Activated CD4-positive, alpha-beta T cell treated with anti-CD3 and anti-CD28 coated beads for 48 hours (primary cell): ENCODE results near the gene SAMM50.

Experiments used
- DNase-seq: peaks from one replicate; pipeline ENCODE4 v3.0.0-alpha.2; 2020

SAMM50 gene

GRCh38 chr22:43955040-43955882, at the start of gene SAMM50:
TSS of gene SAMM50 (plus strand) at chr22:43955442. CDS start at chr22:43955578, 136 bp downstream.
- DNase-seq: peak; percentile 93

GRCh38 chr22:43905681-43906080, 49.6 kb upstream of the SAMM50 start:
- DNase-seq: no peak

DNA sequence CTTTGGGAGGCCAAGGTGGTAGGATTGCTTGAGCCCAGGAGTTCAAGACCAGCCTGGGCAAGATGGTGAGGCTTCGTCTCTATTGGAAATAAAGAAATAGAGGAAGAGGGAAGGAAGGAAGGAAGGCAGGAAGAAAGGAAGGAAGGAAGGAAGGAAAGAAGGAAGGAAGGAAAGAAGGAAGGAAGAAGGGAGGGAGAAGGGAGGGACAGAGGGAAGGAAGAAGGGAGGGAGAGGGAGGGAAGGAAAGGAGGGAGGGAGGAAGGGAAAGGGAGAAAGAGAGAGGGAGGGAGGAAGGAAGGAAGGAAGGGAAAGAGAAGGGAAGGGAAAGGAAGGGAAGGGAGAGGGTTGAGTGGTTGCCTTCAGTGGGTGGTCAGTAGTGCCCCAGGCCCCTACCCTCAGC, 45.5 kb upstream of the SAMM50 start:
- no peak for DNase-seq

- no peak for DNase-seq
Observed at GRCh38 chr22:43910178-43910695, 45.0 kb upstream of the SAMM50 start.

DNA sequence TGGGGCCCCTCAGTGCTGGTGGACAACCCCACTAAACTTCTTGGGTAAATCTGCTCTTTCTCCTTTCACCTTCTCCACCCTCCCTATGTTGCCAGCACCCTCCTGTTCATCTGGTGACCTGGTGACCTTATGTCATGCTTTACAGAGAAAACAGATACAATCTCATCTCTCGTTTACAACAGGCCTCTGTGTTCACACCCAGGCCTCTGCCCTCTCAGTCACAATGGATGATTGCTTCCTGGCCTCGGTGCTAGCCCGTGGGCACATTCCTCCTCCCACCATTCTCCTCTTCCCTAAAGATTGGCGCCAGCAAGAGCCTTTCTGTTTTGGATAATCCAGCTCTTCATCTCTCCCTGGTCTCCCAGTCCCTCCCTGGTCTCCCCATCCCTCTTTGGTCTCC, 43.9 kb upstream of the SAMM50 start:
- DNase-seq: no peak

DNA sequence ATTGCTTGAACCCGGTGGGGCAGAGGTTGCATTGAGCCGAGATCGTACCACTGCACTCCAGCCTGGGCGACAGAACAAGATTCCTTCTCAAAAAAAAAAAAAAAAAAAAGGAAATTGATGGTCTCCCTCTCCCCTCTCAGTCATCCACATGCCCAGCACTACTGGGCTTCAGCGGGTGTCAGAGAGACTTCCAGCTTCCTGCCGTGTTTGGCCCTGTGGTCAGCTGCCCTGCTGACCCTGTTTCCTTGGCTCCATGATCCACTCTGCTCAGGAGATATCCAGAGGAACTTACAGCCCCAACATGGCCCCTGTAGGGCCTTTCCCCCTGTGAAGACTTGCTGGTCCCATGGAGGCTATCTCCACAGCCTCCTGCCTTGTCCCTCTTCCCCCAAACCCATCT, 37.7 kb upstream of the SAMM50 start:
- DNase-seq: no peak

- no peak for DNase-seq
Observed at GRCh38 chr22:43919106-43919973, 35.9 kb upstream of the SAMM50 start.

DNA sequence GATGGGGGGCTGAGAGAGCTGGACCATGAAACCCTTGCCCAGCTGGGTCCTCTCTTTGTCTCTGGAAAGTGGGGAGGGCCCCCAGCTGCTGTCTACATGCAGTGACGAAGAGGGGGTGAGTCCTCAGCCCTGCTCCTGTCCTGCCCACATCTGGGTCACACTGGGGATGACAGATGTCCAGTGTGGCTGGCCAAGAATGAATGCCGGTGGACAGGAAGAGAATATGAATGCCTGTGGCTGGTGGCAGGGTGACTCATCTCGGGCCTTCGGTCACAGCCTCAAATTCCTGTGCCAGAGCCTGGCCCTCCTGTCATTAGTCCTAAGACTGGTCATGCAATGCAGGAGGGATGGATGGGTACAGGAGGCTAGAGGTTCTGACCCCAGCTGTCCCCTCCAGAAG, 33.9 kb upstream of the SAMM50 start:
- DNase-seq: no peak

- DNase-seq: no peak
Observed at GRCh38 chr22:43922123-43922522, 33.1 kb upstream of the SAMM50 start.

DNA sequence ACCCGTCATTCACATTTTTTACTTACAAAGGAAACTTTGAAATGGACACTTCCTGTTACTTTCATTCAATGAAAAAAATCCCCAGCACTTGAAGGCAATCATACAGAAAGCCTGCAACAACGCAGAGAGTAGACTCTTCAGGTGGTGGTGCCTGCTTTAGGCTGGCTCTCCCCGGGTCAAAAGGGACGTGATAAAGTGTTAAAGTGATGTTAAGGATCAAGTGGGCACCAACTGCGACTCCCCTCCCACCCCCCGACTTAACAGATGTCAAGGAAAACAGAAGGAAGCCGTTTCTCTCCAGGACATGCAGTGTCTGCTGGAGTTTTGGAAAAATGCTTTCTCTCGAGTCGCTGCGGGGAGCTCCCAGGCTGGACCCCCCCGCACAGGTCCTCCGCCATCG, 32.1 kb upstream of the SAMM50 start:
- DNase-seq: peak; percentile 4

- DNase-seq: peak; percentile 85
Observed at GRCh38 chr22:43923631-43924464, 31.4 kb upstream of the SAMM50 start, which contains the start of gene PNPLA3. TSS of gene PNPLA3 (plus strand) at chr22:43923805. CDS start at chr22:43923912, 107 bp downstream.

DNA sequence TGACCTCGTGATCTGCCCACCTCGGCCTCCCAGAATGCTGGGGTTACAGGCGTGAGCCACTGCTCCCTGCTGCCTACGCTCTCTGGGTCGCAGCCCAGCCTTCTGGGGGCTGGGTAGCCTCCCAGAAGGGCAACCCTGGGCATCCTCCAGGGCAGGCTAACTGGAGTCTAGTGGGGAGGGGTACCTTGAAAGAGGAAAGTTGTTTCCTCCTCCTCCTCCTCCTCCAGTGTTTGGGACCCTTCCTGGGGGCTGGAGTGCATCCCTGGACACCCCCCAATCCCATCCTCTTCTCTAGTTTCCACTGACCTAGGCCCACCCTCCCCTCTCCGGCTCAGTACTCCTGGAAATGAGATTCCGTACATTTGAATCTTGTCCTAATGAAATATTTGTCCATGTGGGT, 30.4 kb upstream of the SAMM50 start:
- no peak for DNase-seq

DNA sequence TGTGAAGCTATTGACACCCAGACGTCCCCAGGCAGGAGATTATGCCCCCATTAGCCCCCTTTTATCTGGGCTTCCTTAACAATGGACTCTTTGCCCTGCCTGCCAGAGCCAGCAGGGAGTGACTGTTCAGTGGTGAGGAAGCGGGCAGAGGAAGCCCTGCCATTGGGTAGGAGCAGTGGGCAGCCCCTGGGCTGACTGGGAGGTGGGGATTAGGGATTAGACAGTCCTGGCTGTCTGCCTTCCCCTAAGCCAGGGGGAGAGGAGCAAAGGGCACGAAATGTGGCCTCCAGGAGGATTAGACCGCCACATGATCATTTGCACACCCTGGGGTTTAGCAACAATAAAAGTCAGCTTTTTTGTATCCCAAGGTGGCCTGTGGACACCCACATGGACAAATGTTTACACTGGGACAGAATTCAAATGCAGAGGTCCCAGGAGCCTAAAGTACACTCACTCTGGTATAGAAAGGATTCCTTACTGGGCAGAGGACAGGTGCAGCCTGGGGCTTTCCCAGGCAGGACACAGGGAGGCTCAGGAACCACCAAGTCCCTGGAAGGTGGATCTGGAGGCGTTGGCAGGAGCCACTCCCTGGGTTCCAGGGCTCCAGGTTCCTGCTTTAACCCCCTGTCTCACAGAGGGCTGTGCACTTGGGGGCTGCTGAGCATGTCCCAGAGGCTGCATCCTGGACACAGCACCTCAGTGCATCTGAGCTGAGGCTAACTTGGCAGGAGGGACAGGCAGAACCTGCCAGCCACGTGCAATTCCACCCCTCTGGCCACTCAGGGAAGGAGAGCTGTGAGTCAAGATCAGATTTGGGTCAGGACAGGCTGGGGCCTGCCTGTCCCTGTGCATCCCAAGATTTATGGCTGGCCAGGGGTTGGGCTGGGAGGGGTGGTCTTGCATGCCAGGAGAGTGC, 29.6 kb upstream of the SAMM50 start:
- no peak for DNase-seq

GRCh38 chr22:43926349-43926710, 28.9 kb upstream of the SAMM50 start:
- DNase-seq: no peak

DNA sequence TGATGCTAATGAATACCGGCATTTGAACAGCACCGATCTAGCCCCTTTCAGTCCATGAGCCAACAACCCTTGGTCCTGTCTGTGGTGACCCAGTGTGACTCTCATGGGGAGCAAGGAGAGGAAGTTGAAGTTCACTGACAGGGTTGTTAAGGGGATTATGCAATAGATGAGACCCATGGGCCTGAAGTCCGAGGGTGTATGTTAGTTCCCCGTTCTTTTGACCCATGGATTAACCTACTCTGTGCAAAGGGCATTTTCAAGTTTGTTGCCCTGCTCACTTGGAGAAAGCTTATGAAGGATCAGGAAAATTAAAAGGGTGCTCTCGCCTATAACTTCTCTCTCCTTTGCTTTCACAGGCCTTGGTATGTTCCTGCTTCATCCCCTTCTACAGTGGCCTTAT, 26.8 kb upstream of the SAMM50 start:
- no peak for DNase-seq

GRCh38 chr22:43928908-43929307, 26.3 kb upstream of the SAMM50 start:
- DNase-seq: no peak

DNA sequence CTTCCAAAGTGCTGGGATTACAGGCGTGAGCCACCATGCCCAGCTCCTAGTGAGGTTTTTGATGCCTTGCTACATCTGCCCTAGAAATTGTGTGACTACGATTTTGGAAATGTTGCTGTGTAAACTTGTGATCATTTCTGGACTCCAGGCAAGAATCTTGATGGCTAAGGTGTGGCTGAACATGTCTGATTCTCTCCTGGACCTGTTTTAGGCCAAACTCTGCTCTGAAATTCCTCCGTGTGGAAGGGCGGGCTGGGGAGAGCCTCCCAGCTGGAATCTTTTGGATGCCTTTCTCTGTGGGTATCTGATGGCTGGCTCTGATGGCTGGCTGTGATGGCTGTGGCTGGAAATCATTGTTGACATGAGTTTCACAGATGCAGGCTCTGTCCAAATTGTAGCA, 23.5 kb upstream of the SAMM50 start:
- no peak for DNase-seq

DNA sequence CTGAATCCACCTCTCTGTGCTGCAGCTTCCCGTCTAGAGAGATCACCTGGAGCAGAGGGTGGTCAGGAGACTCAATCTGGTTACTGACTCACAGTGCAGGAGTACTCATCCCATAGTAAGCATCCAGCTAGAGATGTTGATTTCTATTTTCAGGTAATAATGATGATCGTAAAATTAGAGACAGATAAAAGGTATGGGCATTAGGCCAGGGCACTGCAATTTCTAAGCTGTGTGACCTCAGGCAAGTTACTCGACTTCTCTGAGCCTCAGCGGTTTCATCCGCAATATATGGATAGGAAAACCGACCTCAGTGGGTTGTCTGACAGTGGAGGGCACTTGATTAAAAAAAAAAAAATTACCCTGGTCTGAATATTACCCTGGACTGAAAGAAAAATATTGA, 13.8 kb upstream of the SAMM50 start:
- no peak for DNase-seq

DNA sequence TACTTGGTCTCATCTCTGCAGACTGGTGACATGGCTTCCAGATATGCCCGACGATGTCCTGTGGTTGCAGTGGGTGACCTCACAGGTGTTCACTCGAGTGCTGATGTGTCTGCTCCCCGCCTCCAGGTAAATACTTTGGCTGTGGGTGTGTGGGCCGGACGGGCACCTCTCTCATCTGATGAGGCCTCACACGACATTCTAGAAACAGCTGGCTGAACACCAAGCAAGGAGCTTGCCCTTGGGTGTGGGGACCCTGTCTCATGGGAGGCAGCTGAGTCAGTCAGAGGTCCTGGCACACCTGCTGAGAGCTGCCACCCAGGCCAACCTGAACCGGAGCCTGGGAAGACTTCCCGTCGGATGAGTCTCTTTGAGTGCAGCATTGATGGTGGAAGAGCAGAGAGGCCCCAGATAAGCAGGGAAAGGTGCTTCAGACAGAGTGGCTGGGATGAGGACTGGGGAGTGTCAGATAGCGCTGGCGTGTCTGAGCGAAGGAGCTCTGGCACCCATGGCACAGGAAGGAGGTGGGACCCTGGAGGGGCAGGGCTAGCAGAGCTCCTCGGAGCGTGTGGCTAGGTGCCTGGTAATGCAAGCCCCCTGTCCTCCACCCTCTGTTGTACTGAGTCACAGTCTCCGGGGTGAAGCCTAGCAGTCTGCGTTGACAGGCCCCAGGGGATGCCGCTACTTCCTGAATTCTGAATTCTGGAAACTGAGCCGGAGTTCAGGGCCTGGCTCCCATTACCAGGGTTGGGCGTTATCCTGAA, 10.4 kb upstream of the SAMM50 start:
- no peak for DNase-seq

DNA sequence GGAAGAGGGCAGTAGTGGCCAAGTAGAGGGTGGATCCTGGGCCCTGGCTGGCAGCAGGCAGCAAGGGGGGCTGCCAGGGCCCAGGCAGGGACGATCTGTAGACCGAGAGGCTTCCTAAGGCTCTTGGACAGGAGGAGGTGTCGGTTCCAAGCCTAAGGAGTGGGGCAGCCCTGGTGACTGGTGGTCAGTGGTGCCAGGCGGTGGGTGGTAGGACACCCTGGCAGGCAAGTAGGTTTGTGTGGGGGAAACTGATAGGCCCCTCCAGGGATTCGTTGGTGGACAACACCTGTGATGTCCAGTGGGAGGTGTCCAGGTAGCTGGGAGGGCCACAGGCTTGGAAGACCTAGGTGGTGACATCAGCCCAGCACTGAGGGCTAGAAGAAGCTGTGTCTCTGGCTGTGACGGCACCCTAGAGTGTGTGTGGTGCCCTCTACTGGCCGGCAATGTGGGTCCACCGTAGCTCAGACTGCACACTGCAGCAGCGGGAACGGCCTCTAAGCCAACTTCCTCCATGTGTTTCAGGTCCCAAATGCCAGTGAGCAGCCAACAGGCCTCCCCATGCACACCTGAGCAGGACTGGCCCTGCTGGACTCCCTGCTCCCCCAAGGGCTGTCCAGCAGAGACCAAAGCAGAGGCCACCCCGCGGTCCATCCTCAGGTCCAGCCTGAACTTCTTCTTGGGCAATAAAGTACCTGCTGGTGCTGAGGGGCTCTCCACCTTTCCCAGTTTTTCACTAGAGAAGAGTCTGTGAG, 9.4 kb upstream of the SAMM50 start:
- DNase-seq: peak; percentile 83
